DMS53 treated with DMSO at 0.1 percent for 48 hours (cell line): ENCODE data around the gene PLXNA1.

Experiments used
- DNase-seq: peaks from one replicate; lab custom pipeline; 2025; ENCODE audit not compliant: unreplicated experiment; lab: John Stamatoyannopoulos, UW

The PLXNA1 gene

DNA sequence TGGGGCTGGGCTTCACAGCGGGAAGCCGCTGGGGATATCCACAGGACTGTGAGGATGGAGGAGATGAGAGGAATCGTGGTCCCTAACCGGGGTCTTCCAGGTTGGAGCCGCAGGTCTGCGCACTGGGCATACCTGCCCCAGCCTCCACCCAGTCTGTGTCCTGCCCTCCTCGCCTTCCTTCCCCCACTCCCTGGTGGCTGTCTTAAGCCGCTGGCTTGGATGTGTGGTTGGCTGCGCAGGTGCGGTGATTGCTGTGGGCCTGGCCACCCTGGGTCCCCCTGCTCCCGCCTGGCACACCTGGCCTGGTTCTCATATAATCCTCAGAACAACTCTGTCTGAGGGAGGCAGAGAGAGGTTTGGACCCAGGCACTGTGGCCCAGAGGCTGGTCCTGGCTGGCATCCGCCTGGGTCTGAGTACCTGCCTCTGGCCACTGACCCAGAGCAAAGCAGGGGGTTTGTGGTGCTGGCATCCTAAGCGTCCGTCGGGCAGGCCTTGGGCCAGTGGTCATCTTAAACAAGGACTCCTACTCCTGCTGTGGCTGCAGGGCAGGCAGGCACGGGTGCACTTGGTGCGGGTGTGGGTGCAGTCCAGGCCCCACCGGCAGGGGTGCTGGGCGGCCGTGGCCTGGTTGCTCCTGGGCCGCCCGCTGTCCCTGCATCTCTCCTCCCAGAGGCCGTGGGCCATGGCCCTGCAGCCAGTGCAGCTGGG lies 18.7 kb downstream of the PLXNA1 start:
- DNase-seq = no peak

- DNase-seq = no peak
Measured at GRCh38 chr3:127002195-127003174, 19.6 kb downstream of the PLXNA1 start.

GRCh38 chr3:127003175-127003555 lies 20.2 kb downstream of the PLXNA1 start:
- no peak for DNase-seq

DNA sequence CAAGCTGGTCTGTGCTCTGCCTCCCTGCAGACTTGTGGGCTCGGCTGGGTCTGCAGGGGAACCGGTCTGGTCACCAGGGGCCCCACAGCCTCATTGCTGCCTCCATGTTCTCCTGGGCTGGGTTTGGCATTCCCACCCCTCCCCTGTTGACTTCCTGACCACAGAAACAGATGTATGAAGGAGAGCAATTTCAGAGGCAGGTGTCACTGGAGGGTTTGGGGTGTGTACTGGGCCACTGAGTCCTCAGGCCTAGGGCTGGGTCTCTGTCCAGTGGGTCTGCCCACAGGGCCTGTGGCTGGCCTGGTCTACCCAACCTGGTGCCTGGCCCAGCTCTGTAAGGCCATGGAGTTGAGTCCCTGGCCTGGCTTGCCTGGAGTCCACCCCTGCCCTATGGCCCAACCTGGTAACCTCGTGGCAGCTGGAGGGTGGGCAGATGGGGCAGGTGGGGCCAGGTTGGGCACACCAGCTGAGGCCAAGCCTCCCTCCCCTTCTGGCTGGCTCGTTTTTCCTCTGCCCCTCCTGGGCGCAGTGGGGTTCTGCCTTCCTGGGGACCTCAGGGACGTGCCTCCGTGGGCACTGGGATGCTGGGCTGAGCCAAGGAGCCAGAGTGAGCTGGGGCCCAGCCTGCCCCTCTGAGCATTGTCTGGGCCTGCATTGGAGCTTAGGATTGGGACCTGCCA lies 20.8 kb downstream of the PLXNA1 start:
- DNase-seq = no peak

DNA sequence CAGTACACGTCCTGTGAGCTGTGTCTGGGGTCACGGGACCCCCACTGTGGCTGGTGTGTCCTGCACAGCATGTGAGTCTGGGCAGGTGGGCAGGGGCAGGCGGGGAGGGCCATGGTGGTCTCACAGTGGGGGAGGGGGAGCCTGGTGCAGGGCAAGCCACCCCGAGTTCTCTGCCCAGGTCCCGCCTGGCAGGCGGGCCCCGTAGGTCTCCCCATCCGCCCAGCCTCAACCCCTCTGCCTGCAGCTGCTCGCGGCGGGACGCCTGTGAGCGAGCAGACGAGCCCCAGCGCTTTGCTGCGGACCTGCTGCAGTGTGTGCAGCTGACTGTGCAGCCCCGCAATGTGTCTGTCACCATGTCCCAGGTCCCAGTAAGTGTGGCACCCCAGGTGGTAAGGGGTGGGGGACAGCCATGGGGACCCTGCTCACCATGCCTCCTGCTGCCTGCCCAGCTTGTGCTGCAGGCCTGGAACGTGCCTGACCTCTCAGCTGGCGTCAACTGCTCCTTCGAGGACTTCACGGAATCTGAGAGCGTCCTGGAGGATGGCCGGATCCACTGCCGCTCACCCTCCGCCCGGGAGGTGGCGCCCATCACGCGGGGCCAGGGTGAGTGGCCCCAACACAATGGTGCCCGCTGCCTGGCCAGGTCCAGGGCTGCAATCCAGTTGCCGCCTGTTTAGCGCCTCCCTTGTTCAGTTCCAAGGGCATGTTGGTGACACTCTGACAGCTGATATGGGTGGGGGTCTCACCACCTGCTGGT lies 21.9 kb downstream of the PLXNA1 start:
- no peak for DNase-seq

GRCh38 chr3:127005864-127006500 lies 23.1 kb downstream of the PLXNA1 start:
- no peak for DNase-seq

DNA sequence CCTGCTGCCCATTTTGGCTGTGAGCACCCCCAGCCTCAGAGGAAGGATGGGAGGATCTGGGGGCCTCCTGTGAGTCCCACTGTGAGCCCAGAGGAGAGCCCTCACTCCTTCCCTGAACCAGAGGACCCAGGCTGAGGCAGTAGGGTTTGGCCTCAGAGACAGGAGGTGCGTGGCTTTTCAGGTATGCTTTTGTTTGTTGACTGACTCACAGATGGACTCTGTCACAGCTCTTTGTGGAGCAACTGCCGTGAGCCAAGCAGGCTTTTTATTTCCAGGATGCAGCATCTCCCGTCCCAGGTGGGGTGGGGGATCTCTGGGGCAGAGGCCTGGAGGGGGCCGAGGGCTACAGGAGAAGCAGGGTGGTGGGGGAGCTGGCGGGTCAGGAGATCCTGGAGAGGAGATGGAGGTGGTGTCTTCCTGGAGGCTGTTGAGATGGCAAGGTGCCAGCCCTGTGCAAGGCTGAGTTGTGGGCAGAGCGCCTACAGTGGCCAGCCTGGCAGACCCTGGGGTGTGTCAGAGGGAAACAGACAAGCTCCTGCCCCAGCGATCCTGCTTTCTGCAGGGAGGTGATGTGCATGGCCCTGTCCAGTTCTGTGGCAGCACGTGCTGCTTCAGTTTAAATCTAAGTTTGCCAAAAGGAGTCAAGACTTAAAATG lies 24.0 kb downstream of the PLXNA1 start:
- DNase-seq = no peak

DNA sequence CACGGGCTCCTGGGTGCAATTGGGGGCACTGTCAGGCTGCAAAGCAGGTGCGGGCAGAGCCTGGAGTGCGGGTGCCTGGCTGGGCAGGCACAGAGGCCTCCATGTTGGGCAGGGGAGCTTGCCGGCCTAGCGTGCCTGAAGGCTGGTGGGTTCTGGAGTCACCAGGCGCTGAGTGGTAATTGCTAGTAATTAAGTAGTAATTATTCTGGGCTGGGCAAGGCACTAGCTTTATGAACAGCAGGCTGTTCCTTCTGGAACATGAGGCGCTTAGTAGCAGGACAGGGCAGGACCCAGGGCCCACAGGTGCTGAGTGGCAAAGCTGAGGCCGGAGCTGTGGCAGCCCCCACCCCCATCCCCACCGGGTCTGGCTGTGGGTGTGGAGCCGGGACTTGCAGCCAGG lies 25.3 kb downstream of the PLXNA1 start:
- no peak for DNase-seq

DNA sequence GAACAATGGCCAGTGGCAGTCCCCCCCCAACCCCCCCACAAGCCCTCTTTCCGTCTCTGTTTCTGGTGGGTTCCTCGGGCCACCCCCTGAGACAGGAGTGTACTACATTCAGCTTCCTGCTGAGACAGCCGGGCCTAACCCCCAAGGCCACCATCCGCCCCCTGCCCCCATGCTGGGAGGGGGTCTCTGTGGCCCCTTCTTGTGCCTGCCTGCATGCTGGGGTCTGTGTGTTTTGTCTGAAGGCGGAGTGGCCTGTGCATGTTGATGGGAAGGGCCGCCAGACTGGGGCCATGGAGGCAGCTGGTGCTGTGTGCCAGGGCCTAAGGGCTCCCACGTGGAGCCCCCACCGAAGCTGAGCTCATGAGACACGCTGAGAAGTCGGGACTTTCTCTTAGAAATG lies 26.6 kb downstream of the PLXNA1 start:
- DNase-seq = no peak

DNA sequence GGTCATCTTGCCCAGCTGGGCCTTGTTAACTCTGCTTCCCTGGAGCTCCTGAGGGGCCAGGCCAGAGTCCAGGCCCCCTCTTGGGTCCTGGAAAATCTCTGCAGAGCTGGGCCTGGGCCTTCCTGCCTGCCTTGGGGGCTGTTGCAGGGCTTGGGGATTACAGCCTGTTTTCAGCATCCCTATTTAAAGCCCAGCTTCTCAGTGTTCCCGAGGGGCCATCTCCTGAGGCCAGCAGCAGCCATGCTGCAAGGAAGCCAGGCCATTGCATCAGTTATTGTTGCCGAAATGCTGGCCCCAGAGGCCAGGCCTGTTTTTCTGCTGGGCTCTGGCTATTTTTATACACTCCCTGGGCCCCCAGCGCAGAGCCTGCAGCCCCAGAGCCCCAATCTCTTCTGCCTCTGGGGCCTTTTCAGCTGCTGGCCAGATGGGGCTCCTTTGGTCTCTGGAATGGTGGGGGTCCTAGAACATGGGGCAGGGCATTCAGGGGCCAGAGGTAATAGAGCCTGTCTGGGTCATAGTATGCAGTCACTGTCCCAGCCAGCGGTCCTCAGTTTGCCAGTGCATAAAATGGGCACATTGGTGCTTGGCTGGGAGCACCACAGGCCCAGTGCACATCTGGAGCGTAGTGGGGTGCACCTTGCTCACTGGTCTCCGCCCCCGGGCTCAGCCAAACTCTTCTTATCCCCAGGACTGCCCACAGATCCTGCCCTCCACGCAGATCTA lies 28.5 kb downstream of the PLXNA1 start:
- no peak for DNase-seq

DNA sequence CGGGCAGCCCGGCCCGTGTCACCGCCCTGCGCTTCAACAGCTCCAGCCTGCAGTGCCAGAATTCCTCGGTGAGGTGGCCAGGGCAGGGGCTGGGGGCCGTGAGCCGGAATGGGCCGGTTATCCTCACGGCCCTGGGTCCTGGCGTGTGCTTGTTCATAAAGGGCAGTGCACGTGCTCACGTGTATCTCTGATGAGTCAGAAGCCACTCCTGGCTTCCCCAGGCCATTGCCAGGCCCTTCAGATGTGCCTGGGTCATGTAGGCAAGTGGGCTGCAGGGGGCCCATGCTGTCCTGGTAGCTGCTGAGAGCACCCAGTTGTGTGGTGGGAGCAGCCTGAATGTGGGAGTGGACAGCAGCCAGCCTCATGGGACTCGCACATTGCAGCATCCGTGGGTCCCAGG lies 29.2 kb downstream of the PLXNA1 start:
- no peak for DNase-seq

- DNase-seq = no peak
Measured at GRCh38 chr3:127013181-127013580, 30.3 kb downstream of the PLXNA1 start.

DNA sequence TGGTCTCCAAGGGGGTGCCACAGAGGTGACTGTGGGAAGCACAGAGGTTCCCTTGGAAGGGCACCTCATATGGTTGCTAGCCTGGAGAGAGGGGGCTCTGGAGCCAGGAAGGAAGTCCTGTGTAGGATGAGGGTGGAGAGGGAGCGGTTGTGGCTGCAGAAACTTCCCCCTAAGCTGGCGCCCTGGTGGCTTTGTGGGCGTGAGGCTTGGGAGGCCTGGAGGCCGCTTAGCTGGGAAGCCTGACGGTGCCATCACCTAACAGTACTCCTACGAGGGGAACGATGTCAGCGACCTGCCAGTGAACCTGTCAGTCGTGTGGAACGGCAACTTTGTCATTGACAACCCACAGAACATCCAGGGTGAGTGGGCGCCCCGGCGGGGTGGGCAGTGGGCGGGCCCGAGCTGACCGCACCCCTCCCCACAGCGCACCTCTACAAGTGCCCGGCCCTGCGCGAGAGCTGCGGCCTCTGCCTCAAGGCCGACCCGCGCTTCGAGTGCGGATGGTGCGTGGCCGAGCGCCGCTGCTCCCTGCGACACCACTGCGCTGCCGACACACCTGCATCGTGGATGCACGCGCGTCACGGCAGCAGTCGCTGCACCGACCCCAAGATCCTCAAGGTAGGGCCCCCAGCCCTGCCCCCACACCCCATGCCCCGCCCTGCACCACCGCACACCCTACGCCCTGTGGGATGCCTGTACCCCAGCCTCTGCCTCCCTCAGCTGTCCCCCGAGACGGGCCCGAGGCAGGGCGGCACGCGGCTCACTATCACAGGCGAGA lies 31.0 kb downstream of the PLXNA1 start:
- DNase-seq = no peak

GRCh38 chr3:127014536-127015281 lies 31.8 kb downstream of the PLXNA1 start:
- DNase-seq = no peak

- DNase-seq = no peak
Measured at GRCh38 chr3:127015282-127016042, 32.5 kb downstream of the PLXNA1 start.

DNA sequence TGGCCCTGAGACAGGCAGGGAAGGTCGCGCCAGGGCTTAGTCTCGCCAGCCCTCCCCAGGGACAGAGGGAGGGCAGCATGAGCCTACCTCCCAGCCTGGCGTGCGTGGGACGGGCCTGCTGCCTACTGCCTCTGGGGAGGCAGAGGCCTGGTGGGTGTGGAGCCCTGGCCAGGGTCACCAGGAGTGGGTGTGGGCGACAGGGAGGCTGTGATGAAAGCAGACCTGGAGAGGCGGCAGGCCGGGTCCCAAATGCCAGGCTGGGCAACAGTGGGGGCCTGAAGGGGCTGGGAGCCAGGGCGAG lies 33.1 kb downstream of the PLXNA1 start:
- no peak for DNase-seq

DNA sequence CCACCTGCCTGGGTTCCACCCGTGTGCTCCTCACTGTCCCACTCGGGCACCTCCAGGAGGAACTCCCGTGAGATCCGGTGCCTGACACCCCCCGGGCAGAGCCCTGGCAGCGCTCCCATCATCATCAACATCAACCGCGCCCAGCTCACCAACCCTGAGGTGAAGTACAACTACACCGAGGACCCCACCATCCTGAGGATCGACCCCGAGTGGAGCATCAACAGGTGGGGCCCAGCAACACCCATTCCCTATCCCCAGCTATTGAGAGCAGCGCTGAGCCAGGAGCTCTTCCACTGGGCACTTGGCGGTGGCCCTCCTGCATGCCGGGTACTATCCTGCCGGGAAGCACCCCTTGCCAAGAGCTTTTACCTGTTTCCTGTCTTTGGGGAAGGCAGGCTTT lies 33.5 kb downstream of the PLXNA1 start:
- DNase-seq = no peak
